T-cell (primary cell): Measurements from ENCODE around the gene DHH. TPM values are rescaled to one million over a fixed set of nuclear protein-coding genes. Genes with fewer than 3 reads are reported as not detected.

Experiments used
- ATAC-seq, 4 experiments: fragments of 200-7000 bp in 3 of 4; fragments of 150-1000 bp in 1 of 4; cut with Tn5 transposase; replicated peaks in 1 of 4; 1 replicate in 3 of 4; 2 replicates in 1 of 4; pipeline ENCODE4 v1.10.0; 2021; ENCODE audit warnings: moderate library complexity in 3 of 4, mild to moderate bottlenecking in 2 of 4, moderate number of reproducible peaks in 1 of 4
- CTCF ChIA-PET, 2 donors: fragments of 300-600 bp; sonication (Branson Sonifier 250); formaldehyde crosslinking; loops; one replicate each; lab custom pipeline; 2022; ENCODE audit warnings: antibody characterized with exemption in 2 of 2; lab: Charles Lee
- POLR2A ChIA-PET, 2 donors: fragments of 300-600 bp; sonication (Branson Sonifier 250); formaldehyde crosslinking; loops; one replicate each; lab custom pipeline; 2022; ENCODE audit warnings: antibody characterized with exemption in 2 of 2; lab: Charles Lee
- DNase-seq, 35 experiments: peaks; one replicate each; pipeline versions ENCODE4 v3.0.0 to v3.0.0-alpha.2; 2013 to 2023
- H3K27ac ChIP-seq: one replicate; pipeline ENCODE4 v1.5.1; 2013; ENCODE audit warnings: low read length
- H3K27me3 ChIP-seq, 2 experiments: replicated peaks in 1 of 2; 1 replicate in 1 of 2; 2 replicates in 1 of 2; pipeline versions ENCODE4 v1.6.1 to v1.7.0; 2013; ENCODE audit warnings: low read length in 1 of 2, mixed read lengths in 1 of 2; ENCODE audit not compliant: control insufficient read depth in 2 of 2, insufficient read depth in 2 of 2; ENCODE audit errors: extremely low read depth in 1 of 2
- H3K36me3 ChIP-seq, 2 donors: 1 replicate in 1 of 2; 2 replicates in 1 of 2; pipeline versions ENCODE4 v1.6.1 to v1.7.0; 2013; ENCODE audit warnings: low read length in 1 of 2; ENCODE audit not compliant: control insufficient read depth in 2 of 2, insufficient read depth in 1 of 2; ENCODE audit errors: extremely low read depth in 1 of 2
- H3K4me1 ChIP-seq, 2 experiments: 1 replicate in 1 of 2; 2 replicates in 1 of 2; pipeline versions ENCODE4 v1.6.1 to v1.7.0; 2013; ENCODE audit warnings: low read length in 2 of 2, mixed read lengths in 1 of 2; ENCODE audit not compliant: insufficient read depth in 2 of 2, control insufficient read depth in 1 of 2; ENCODE audit errors: extremely low read depth in 1 of 2
- H3K4me3 ChIP-seq, 2 donors: 1 replicate in 1 of 2; 2 replicates in 1 of 2; pipeline versions ENCODE4 v1.5.1 to v1.7.0; 2013; ENCODE audit warnings: mild to moderate bottlenecking in 2 of 2, low read length in 1 of 2, moderate library complexity in 1 of 2; ENCODE audit not compliant: control insufficient read depth in 1 of 2; ENCODE audit errors: extremely low read depth in 1 of 2
- H3K9me3 ChIP-seq: 2 replicates; pipeline ENCODE4 v1.7.0; 2013
- H3K27ac Mint-ChIP-seq, 2 donors: one replicate each; pipeline ENCODE4 v1.8.0; 2020 to 2021; ENCODE audit warnings: mild to moderate bottlenecking in 2 of 2, mixed read lengths in 2 of 2
- H3K27me3 Mint-ChIP-seq, 2 donors: one replicate each; pipeline ENCODE4 v1.8.0; 2021 to 2022; ENCODE audit warnings: mixed read lengths in 2 of 2
- H3K36me3 Mint-ChIP-seq: one replicate; pipeline ENCODE4 v1.8.0; 2021; ENCODE audit warnings: mixed read lengths
- H3K4me1 Mint-ChIP-seq, 3 donors: one replicate each; pipeline ENCODE4 v1.8.0; 2020 to 2022; ENCODE audit warnings: mixed read lengths in 3 of 3, mild to moderate bottlenecking in 1 of 3
- H3K4me3 Mint-ChIP-seq, 3 donors: one replicate each; pipeline ENCODE4 v1.8.0; 2020 to 2022; ENCODE audit warnings: mild to moderate bottlenecking in 3 of 3, mixed read lengths in 3 of 3, moderate library complexity in 3 of 3
- H3K9me3 Mint-ChIP-seq, 3 donors: one replicate each; pipeline ENCODE4 v1.8.0; 2020 to 2022; ENCODE audit warnings: mixed read lengths in 3 of 3
- WGBS: methylation state at CpG from one replicate; pipeline ENCODE4 v1.1.5; 2013; ENCODE audit warnings: missing lambda C conversion rate; ENCODE audit not compliant: insufficient coverage; 5-methylcytosine and 5-hydroxymethylcytosine counted together
- total RNA-seq, 35 experiments: library from RNA in 6 of 35; stranded (reverse) in 6 of 35; fragments of 120-200 nt in 1 of 35; gene quantifications; one replicate each; pipeline versions ENCODE4 v1.2.1 to v1.2.4 and lab custom pipeline; 2013 to 2026

Gene DHH
- total RNA-seq, 5 donors from 2014 or later (not counting 1 experiment from before 2014, with no cell fraction given), result 0.12 to 0.45 (median 0.38) TPM

- no peak overlapping the region for H3K4me3 Mint-ChIP-seq
- H3K9me3 ChIP-seq, result no peaks in the 10 kb centered on the region
- WGBS, result 100% methylated on average over 6 of the region's 12 CpGs
- H3K27ac Mint-ChIP-seq, result peak overlapping the region in 1 of 2 donors; percentile 11
- ChIA-PET POLR2A (interaction anchor here in 1 of 2 donors (0.6 kb wide), 2 partner anchors 50 to 67 kb away, joined by 7 to 8 read pairs; no protein-coding TSS in a partner anchor), CTCF (interaction anchor here (0.6 kb wide), 3 partner anchors 68 to 189 kb away, joined by 3 to 6 read pairs (median 4); no protein-coding TSS in a partner anchor)
- H3K27ac ChIP-seq, result no peak overlapping the region
- no peaks in the 10 kb centered on the region for H3K9me3 Mint-ChIP-seq
- no peaks in the 10 kb centered on the region for H3K27me3 Mint-ChIP-seq
- no peaks in the 10 kb centered on the region for H3K27me3 ChIP-seq
- H3K4me3 ChIP-seq, result no peak overlapping the region
- H3K36me3 ChIP-seq, result peaks cover 36 to 98% of the 10 kb centered on the region in 2 donors
- peaks cover 62% of the 10 kb centered on the region for H3K36me3 Mint-ChIP-seq
- peaks cover 0 to 13% of the 10 kb centered on the region in 2 experiments for H3K4me1 ChIP-seq
- ATAC-seq (no peak), DNase-seq (no peak)
- H3K4me1 Mint-ChIP-seq, result peaks cover 4 to 20% (median 8%) of the 10 kb centered on the region in 3 donors
Observed at GRCh38 chr12:49046129-49046895, 48.3 kb downstream of the DHH start.

- POLR2A ChIA-PET, result no interaction called here
- H3K27ac Mint-ChIP-seq, result no peak overlapping the region
Observed at GRCh38 chr12:49044660-49045059, 49.9 kb downstream of the DHH start.

GRCh38 chr12:49043856-49044258, 50.7 kb downstream of the DHH start:
- Mint-ChIP-seq H3K36me3 (peaks cover 60% of the 10 kb centered on the region), H3K9me3 (no peaks in the 10 kb centered on the region), H3K4me3 (no peak overlapping the region), H3K4me1 (peaks cover 4 to 13% (median 8%) of the 10 kb centered on the region in 3 donors), H3K27me3 (no peaks in the 10 kb centered on the region), H3K27ac (peak overlapping the region; percentile 36 to 45)
- H3K4me3 ChIP-seq, result no peak overlapping the region
- DNase-seq (peak; percentile 58 to 89 (median 77)), ATAC-seq (peak; percentile 77 to 89 (median 84))
- 28% methylated on average over 7 of the region's 11 CpGs for WGBS
- no peaks in the 10 kb centered on the region for H3K9me3 ChIP-seq
- no peaks in the 10 kb centered on the region for H3K27me3 ChIP-seq
- H3K36me3 ChIP-seq, result peaks cover 42 to 98% of the 10 kb centered on the region in 2 donors
- POLR2A ChIA-PET, result no interaction called here
- peaks cover 0 to 9% of the 10 kb centered on the region in 2 experiments for H3K4me1 ChIP-seq
- CTCF ChIA-PET, result interaction anchor here (0.6 to 2.9 kb wide), 12 partner anchors 8 to 836 kb away, joined by 3 to 16 read pairs (median 4); a partner anchor contains a TSS
- peak overlapping the region; percentile 7 for H3K27ac ChIP-seq

More at GRCh38 chr12:49044660-49045059, 49.9 kb downstream of the DHH start:
- H3K27ac ChIP-seq, result no peak overlapping the region
- no peak for DNase-seq
- peaks cover 0 to 9% of the 10 kb centered on the region in 2 experiments for H3K4me1 ChIP-seq
- CTCF ChIA-PET, result interaction anchor here (0.6 to 2.9 kb wide), 3 partner anchors 48 to 207 kb away, joined by 3 to 16 read pairs (median 9); no protein-coding TSS in a partner anchor
- H3K4me3 Mint-ChIP-seq, result no peak overlapping the region
- H3K27me3 Mint-ChIP-seq, result no peaks in the 10 kb centered on the region
- peaks cover 39 to 98% of the 10 kb centered on the region in 2 donors for H3K36me3 ChIP-seq
- no peak for ATAC-seq
- no peak overlapping the region for H3K4me3 ChIP-seq
- peaks cover 61% of the 10 kb centered on the region for H3K36me3 Mint-ChIP-seq
- no peaks in the 10 kb centered on the region for H3K9me3 Mint-ChIP-seq
- peaks cover 4 to 13% (median 8%) of the 10 kb centered on the region in 3 donors for H3K4me1 Mint-ChIP-seq
- 97% methylated on average over 12 of the region's 12 CpGs for WGBS
- no peaks in the 10 kb centered on the region for H3K9me3 ChIP-seq
- no peaks in the 10 kb centered on the region for H3K27me3 ChIP-seq

GRCh38 chr12:49043241-49043640, 51.4 kb downstream of the DHH start:
- no peaks in the 10 kb centered on the region for H3K27me3 ChIP-seq
- H3K27ac ChIP-seq, result peak overlapping the region; percentile 7
- WGBS, result 92% methylated on average over 4 of the region's 4 CpGs
- ChIA-PET CTCF (interaction anchor here (0.6 to 2.9 kb wide), 12 partner anchors 8 to 835 kb away, joined by 3 to 16 read pairs (median 4); a partner anchor contains a TSS), POLR2A (interaction anchor here in 1 of 2 donors (0.5 kb wide), 1 partner anchor 1057 kb away, joined by 5 read pairs; no protein-coding TSS in a partner anchor)
- Mint-ChIP-seq H3K4me3 (no peak overlapping the region), H3K36me3 (peaks cover 56% of the 10 kb centered on the region), H3K4me1 (peaks cover 4 to 13% (median 8%) of the 10 kb centered on the region in 3 donors), H3K27ac (peak overlapping the region in 1 of 2 donors; percentile 28), H3K9me3 (no peaks in the 10 kb centered on the region), H3K27me3 (no peaks in the 10 kb centered on the region)
- H3K4me3 ChIP-seq, result no peak overlapping the region
- DNase-seq (no peak), ATAC-seq (no peak)
- no peaks in the 10 kb centered on the region for H3K9me3 ChIP-seq
- peaks cover 0 to 9% of the 10 kb centered on the region in 2 experiments for H3K4me1 ChIP-seq
- peaks cover 42 to 98% of the 10 kb centered on the region in 2 donors for H3K36me3 ChIP-seq

GRCh38 chr12:49041881-49042484, 52.6 kb downstream of the DHH start:
- H3K9me3 ChIP-seq, result no peaks in the 10 kb centered on the region
- H3K27me3 ChIP-seq, result no peaks in the 10 kb centered on the region
- 96% methylated on average over 5 of the region's 18 CpGs for WGBS
- no peak overlapping the region for H3K27ac Mint-ChIP-seq
- no peak overlapping the region for H3K4me3 Mint-ChIP-seq
- H3K9me3 Mint-ChIP-seq, result no peaks in the 10 kb centered on the region
- H3K4me1 ChIP-seq, result peaks cover 0 to 9% of the 10 kb centered on the region in 2 experiments
- H3K36me3 Mint-ChIP-seq, result peaks cover 49% of the 10 kb centered on the region
- ATAC-seq (no peak), DNase-seq (no peak)
- H3K27ac ChIP-seq, result no peak overlapping the region
- H3K27me3 Mint-ChIP-seq, result no peaks in the 10 kb centered on the region
- peaks cover 53 to 99% of the 10 kb centered on the region in 2 donors for H3K36me3 ChIP-seq
- POLR2A ChIA-PET, result no interaction called here
- peaks cover 4 to 14% (median 8%) of the 10 kb centered on the region in 3 donors for H3K4me1 Mint-ChIP-seq
- CTCF ChIA-PET, result interaction anchor here in 1 of 2 donors (2.9 kb wide), 1 partner anchor 45 kb away, joined by 16 read pairs; no protein-coding TSS in a partner anchor
- no peak overlapping the region for H3K4me3 ChIP-seq
